Gastroesophageal sphincter (tissue), 4 donors: ENCODE results near the gene PRKG1. TPM values are rescaled to one million over a fixed set of nuclear protein-coding genes. Genes with fewer than 3 reads are reported as not detected.

ENCODE experiments used
- ATAC-seq: fragments of 150-250 bp; one replicate; pipeline ENCODE4 v1.9.1; 2016; ENCODE audit warnings: mild to moderate bottlenecking, moderate library complexity
- H3K27ac ChIP-seq, 4 donors: fragments of 200-600 bp; sonication (generic) in 3 of 4; 1 replicate in 3 of 4; 2 replicates in 1 of 4; pipeline ENCODE4 v1.5.1; 2016 to 2019
- H3K27me3 ChIP-seq: fragments of 200-600 bp; sonication (generic); one replicate; pipeline ENCODE4 v1.5.1; 2019
- H3K36me3 ChIP-seq, 2 donors: fragments of 200-600 bp; sonication (generic); one replicate each; pipeline ENCODE4 v1.5.1; 2019; ENCODE audit warnings: control low read depth in 1 of 2
- H3K4me1 ChIP-seq, 3 donors: fragments of 200-600 bp; sonication (generic); 1 replicate in 2 of 3; 2 replicates in 1 of 3; pipeline ENCODE4 v1.5.1; 2016 to 2019; ENCODE audit warnings: control low read depth in 2 of 3
- H3K4me3 ChIP-seq, 2 donors: fragments of 200-600 bp; sonication (generic); one replicate each; pipeline ENCODE4 v1.5.1; 2019; ENCODE audit warnings: mild to moderate bottlenecking in 1 of 2, moderate library complexity in 1 of 2
- H3K9me3 ChIP-seq, 3 donors: fragments of 200-600 bp; sonication (generic); one replicate each; pipeline ENCODE4 v1.5.1; 2017 to 2019; ENCODE audit warnings: control low read depth in 2 of 3
- CTCF ChIP-seq, 4 experiments: fragments of 200-600 bp in 2 of 4; fragments of 450-650 bp in 2 of 4; sonication (generic) in 1 of 4; IDR thresholded peaks; one replicate each; pipeline ENCODE4 v1.5.1; 2017 to 2019; ENCODE audit warnings: antibody characterized with exemption in 4 of 4, mild to moderate bottlenecking in 2 of 4, moderate library complexity in 2 of 4
- EP300 ChIP-seq: sonication (generic); formaldehyde crosslinking; IDR thresholded peaks from one replicate; pipeline ENCODE4 v1.6.1; 2017; ENCODE audit warnings: antibody characterized with exemption, mild to moderate bottlenecking
- POLR2A ChIP-seq, 2 donors: fragments of 450-650 bp; IDR thresholded peaks; one replicate each; pipeline ENCODE4 v1.6.1; 2017; ENCODE audit warnings: antibody characterized with exemption in 2 of 2, mild to moderate bottlenecking in 2 of 2, moderate library complexity in 1 of 2
- POLR2AphosphoS5 ChIP-seq: sonication (generic); formaldehyde crosslinking; IDR thresholded peaks from one replicate; pipeline ENCODE4 v1.6.1; 2017; ENCODE audit warnings: antibody characterized with exemption
- WGBS, 2 donors: methylation state at CpG; one replicate each; pipeline ENCODE4 v1.1.5; 2018; ENCODE audit warnings: low coverage in 1 of 2; 5-methylcytosine and 5-hydroxymethylcytosine counted together
- total RNA-seq, 4 donors: library from RNA; depleted of rRNA; stranded (reverse); fragments of >200 nt; gene quantifications; one replicate each; pipeline ENCODE4 v1.1.0, GENCODE V29; 2016

The PRKG1 gene
- total RNA-seq, 4 donors from 2014 or later, result 27.5 to 73.2 (median 39.2) TPM

DNA sequence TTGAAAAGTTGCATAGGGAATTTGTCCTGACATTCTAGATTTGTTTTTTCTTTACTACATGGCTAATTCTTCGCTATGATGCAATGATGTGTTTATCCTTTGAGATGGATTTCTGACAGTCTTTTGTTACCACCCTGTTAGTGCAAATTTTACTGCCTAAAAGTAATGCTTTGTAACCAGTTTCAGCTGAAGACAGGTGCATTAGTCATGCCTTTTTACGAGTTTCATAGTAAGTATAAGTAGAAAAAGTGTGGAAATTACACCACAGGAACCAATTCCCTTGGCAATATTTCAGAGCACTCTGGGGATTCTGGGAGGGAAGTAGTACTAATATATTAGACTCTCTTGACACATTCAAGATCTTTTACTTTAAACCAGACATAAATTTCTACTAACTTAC, 982.0 kb downstream of the PRKG1 start:
- TF ChIP-seq POLR2A (IDR thresholded peaks at IDR 0.05) (no peak), EP300 (no peak), CTCF (IDR thresholded peaks at IDR 0.05) (no peak), POLR2AphosphoS5 (no peak)
- no peak for ATAC-seq
- Histone ChIP-seq H3K4me3 (no peak overlapping the region), H3K9me3 (no peaks in the 10 kb centered on the region), H3K27me3 (no peaks in the 10 kb centered on the region), H3K36me3 (no peaks in the 10 kb centered on the region), H3K27ac (no peak overlapping the region), H3K4me1 (no peaks in the 10 kb centered on the region)
- WGBS, 2 donors, result 76 to 90% methylated on average over 1 to 2 of the region's 2 CpGs

GRCh38 chr10:52059089-52059488, 984.8 kb downstream of the PRKG1 start:
- Histone ChIP-seq H3K36me3 (no peaks in the 10 kb centered on the region), H3K4me3 (no peak overlapping the region), H3K9me3 (no peaks in the 10 kb centered on the region), H3K27me3 (no peaks in the 10 kb centered on the region), H3K27ac (no peak overlapping the region), H3K4me1 (no peaks in the 10 kb centered on the region)
- TF ChIP-seq EP300, result no peak
- no peak for TF ChIP-seq CTCF (IDR thresholded peaks at IDR 0.05)
- no peak for ATAC-seq
- 71 to 79% methylated on average over 1 of the region's 1 CpG for WGBS, 2 donors

GRCh38 chr10:52063159-52063558, 988.9 kb downstream of the PRKG1 start:
- no peaks in the 10 kb centered on the region for H3K4me1 ChIP-seq
- TF ChIP-seq EP300 (no peak), POLR2AphosphoS5 (no peak), POLR2A (IDR thresholded peaks at IDR 0.05) (no peak), CTCF (IDR thresholded peaks at IDR 0.05) (no peak)
- no peaks in the 10 kb centered on the region for H3K27me3 ChIP-seq
- no peak overlapping the region for H3K27ac ChIP-seq
- WGBS, 2 donors, result no CpG with 5 or more reads among the region's 10 CpGs
- H3K36me3 ChIP-seq, result peaks cover 0 to 4% of the 10 kb centered on the region in 2 donors
- no peak for ATAC-seq
- H3K9me3 ChIP-seq, result no peaks in the 10 kb centered on the region
- H3K4me3 ChIP-seq, result no peak overlapping the region

- Histone ChIP-seq H3K4me1 (no peaks in the 10 kb centered on the region), H3K36me3 (peaks cover 0 to 4% of the 10 kb centered on the region in 2 donors), H3K4me3 (no peak overlapping the region), H3K9me3 (no peaks in the 10 kb centered on the region), H3K27me3 (no peaks in the 10 kb centered on the region), H3K27ac (no peak overlapping the region)
- TF ChIP-seq CTCF (IDR thresholded peaks at IDR 0.05) (no peak), POLR2AphosphoS5 (no peak), POLR2A (IDR thresholded peaks at IDR 0.05) (no peak), EP300 (no peak)
- ATAC-seq, result no peak
- WGBS, 2 donors, result no CpG with 5 or more reads among the region's 9 CpGs
Observed at GRCh38 chr10:52064084-52064845, 990.0 kb downstream of the PRKG1 start.

DNA sequence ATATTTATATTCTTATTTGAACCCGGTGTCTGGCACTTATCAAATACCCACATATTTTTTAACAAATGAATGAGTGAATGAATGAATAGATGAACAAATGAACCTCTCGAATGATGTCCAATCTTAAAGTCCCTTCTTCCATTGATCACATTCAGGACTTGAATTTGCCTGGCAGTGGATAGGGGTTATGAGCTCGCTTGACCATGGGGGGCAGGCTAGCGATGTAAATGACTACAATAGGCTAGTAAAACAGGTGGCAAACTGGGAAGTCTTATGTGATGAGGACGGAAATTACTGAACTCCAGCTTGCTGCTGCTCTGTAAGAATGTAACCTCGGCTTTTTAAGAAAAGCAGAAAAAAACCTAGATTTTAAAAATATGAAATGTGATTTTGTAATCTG, 992.1 kb downstream of the PRKG1 start:
- WGBS, 2 donors, result 71 to 72% methylated on average over 6 of the region's 6 CpGs
- Histone ChIP-seq H3K36me3 (peaks cover 0 to 4% of the 10 kb centered on the region in 2 donors), H3K9me3 (no peaks in the 10 kb centered on the region), H3K27me3 (no peaks in the 10 kb centered on the region), H3K4me3 (no peak overlapping the region), H3K27ac (no peak overlapping the region), H3K4me1 (peaks cover 0 to 7% (median 0%) of the 10 kb centered on the region in 3 donors)
- TF ChIP-seq POLR2AphosphoS5, result no peak
- no peak for TF ChIP-seq POLR2A (IDR thresholded peaks at IDR 0.05)
- no peak for TF ChIP-seq EP300
- no peak for TF ChIP-seq CTCF (IDR thresholded peaks at IDR 0.05)
- ATAC-seq, result no peak
